Trophoblast cell (in vitro differentiated cells and primary cell): ENCODE data around the gene MICU1.

ENCODE experiments used
- DNase-seq, 2 donors: peaks; one replicate each; pipeline ENCODE4 v3.0.0-alpha.2; 2016
- H2AFZ ChIP-seq: 2 replicates; pipeline ENCODE4 v1.6.1; 2013; ENCODE audit warnings: low read length, moderate library complexity, mild to moderate bottlenecking; ENCODE audit not compliant: insufficient read depth, poor library complexity
- H2AK5ac ChIP-seq: 2 replicates; pipeline ENCODE4 v1.6.1; 2013; ENCODE audit warnings: mild to moderate bottlenecking, low read length
- H2BK120ac ChIP-seq: 2 replicates; pipeline ENCODE4 v1.6.1; 2013; ENCODE audit warnings: low read length, mild to moderate bottlenecking, moderate library complexity; ENCODE audit not compliant: insufficient read depth, poor library complexity
- H2BK12ac ChIP-seq: 2 replicates; pipeline ENCODE4 v1.6.1; 2013; ENCODE audit warnings: mild to moderate bottlenecking, low read length, moderate library complexity
- H2BK5ac ChIP-seq: 2 replicates; pipeline ENCODE4 v1.6.1; 2013; ENCODE audit warnings: low read length, low read depth, moderate library complexity, mild to moderate bottlenecking; ENCODE audit not compliant: poor library complexity
- H3K14ac ChIP-seq: 2 replicates; pipeline ENCODE4 v1.6.1; 2013; ENCODE audit warnings: mild to moderate bottlenecking, low read length
- H3K18ac ChIP-seq: 2 replicates; pipeline ENCODE4 v1.6.1; 2013; ENCODE audit warnings: mild to moderate bottlenecking, low read length
- H3K23ac ChIP-seq: 2 replicates; pipeline ENCODE4 v1.6.1; 2013; ENCODE audit warnings: low read length
- H3K27ac ChIP-seq: 2 replicates; pipeline ENCODE4 v1.5.1; 2013; ENCODE audit warnings: low read depth, mild to moderate bottlenecking, inconsistent platforms, low read length, moderate library complexity
- H3K27me3 ChIP-seq: 2 replicates; pipeline ENCODE4 v1.6.1; 2013; ENCODE audit warnings: inconsistent platforms, mild to moderate bottlenecking, low read length, moderate library complexity; ENCODE audit not compliant: insufficient read depth
- H3K36me3 ChIP-seq, 2 experiments: 1 replicate in 1 of 2; 2 replicates in 1 of 2; pipeline ENCODE4 v1.6.1; 2013; ENCODE audit warnings: low read length in 2 of 2, mild to moderate bottlenecking in 2 of 2, moderate library complexity in 1 of 2; ENCODE audit not compliant: insufficient read depth in 2 of 2, control insufficient read depth in 1 of 2
- H3K4ac ChIP-seq: 2 replicates; pipeline ENCODE4 v1.6.1; 2013; ENCODE audit warnings: low read depth, mild to moderate bottlenecking, low read length, moderate library complexity
- H3K4me1 ChIP-seq, 2 experiments: 1 replicate in 1 of 2; 2 replicates in 1 of 2; pipeline ENCODE4 v1.6.1; 2013; ENCODE audit warnings: low read length in 2 of 2, mild to moderate bottlenecking in 2 of 2, moderate library complexity in 1 of 2; ENCODE audit not compliant: insufficient read depth in 2 of 2, control insufficient read depth in 1 of 2
- H3K4me2 ChIP-seq: 2 replicates; pipeline ENCODE4 v1.6.1; 2013; ENCODE audit warnings: inconsistent platforms, mild to moderate bottlenecking, low read length, moderate library complexity
- H3K4me3 ChIP-seq: 2 replicates; pipeline ENCODE4 v1.5.1; 2013; ENCODE audit warnings: mild to moderate bottlenecking, low read depth, low read length, inconsistent platforms
- H3K79me1 ChIP-seq: one replicate; pipeline ENCODE4 v1.6.1; 2013; ENCODE audit warnings: low read length
- H3K79me2 ChIP-seq: 2 replicates; pipeline ENCODE4 v1.6.1; 2013; ENCODE audit warnings: low read length, mild to moderate bottlenecking; ENCODE audit not compliant: control insufficient read depth, insufficient read depth, poor library complexity
- H3K9ac ChIP-seq: 2 replicates; pipeline ENCODE4 v1.6.1; 2013; ENCODE audit warnings: mild to moderate bottlenecking, low read length
- H3K9me3 ChIP-seq: 2 replicates; pipeline ENCODE4 v1.6.1; 2013; ENCODE audit warnings: low read depth, mild to moderate bottlenecking, control low read depth, inconsistent platforms, low read length; ENCODE audit not compliant: insufficient read depth
- H4K12ac ChIP-seq: 2 replicates; pipeline ENCODE4 v1.6.1; 2013; ENCODE audit warnings: low read depth, mild to moderate bottlenecking, low read length, moderate library complexity
- H4K8ac ChIP-seq: 2 replicates; pipeline ENCODE4 v1.6.1; 2013; ENCODE audit warnings: low read depth, mild to moderate bottlenecking, low read length, moderate library complexity
- H4K91ac ChIP-seq: one replicate; pipeline ENCODE4 v1.6.1; 2013; ENCODE audit warnings: low read depth, mild to moderate bottlenecking, low read length, moderate library complexity
- WGBS: extraction: QIAGEN DNeasy Blood & Tissue Kit; methylation state at CpG from one replicate; pipeline ENCODE4 v1.1.7; 2013; ENCODE audit warnings: missing lambda C conversion rate; ENCODE audit not compliant: insufficient read length, insufficient coverage; ENCODE audit errors: extremely low coverage; 5-methylcytosine and 5-hydroxymethylcytosine counted together

MICU1 gene

GRCh38 chr10:72480861-72481260, 145.0 kb downstream of the MICU1 start:
- Histone ChIP-seq H3K14ac (no peak overlapping the region), H3K27ac (no peak overlapping the region), H2AK5ac (no peak overlapping the region), H3K4me3 (no peak overlapping the region), H3K79me2 (no peaks in the 10 kb centered on the region), H3K9ac (no peak overlapping the region), H2BK12ac (no peak overlapping the region), H2BK5ac (no peak overlapping the region), H2AFZ (no peak overlapping the region), H3K36me3 (peaks cover 2% of the 10 kb centered on the region in 2 experiments), H3K9me3 (peaks cover 1% of the 10 kb centered on the region), H3K4me2 (no peak overlapping the region), H4K12ac (no peak overlapping the region), H4K8ac (no peak overlapping the region), H3K79me1 (no peaks in the 10 kb centered on the region), H3K27me3 (no peaks in the 10 kb centered on the region), H3K18ac (no peak overlapping the region), H3K23ac (no peak overlapping the region), H4K91ac (no peak overlapping the region), H3K4me1 (no peaks in the 10 kb centered on the region), H2BK120ac (no peak overlapping the region), H3K4ac (no peak overlapping the region)
- no peak for DNase-seq
- WGBS = no CpG with 5 or more reads among the region's 2 CpGs

GRCh38 chr10:72477463-72477862, 148.4 kb downstream of the MICU1 start:
- no peak overlapping the region for H3K14ac ChIP-seq
- H3K4me1 ChIP-seq = no peaks in the 10 kb centered on the region
- no peak overlapping the region for H3K4me3 ChIP-seq
- no peak overlapping the region for H2AFZ ChIP-seq
- no peak overlapping the region for H2BK5ac ChIP-seq
- H3K23ac ChIP-seq = no peak overlapping the region
- no peak overlapping the region for H3K27ac ChIP-seq
- H3K27me3 ChIP-seq = no peaks in the 10 kb centered on the region
- no peak overlapping the region for H2AK5ac ChIP-seq
- H3K4ac ChIP-seq = no peak overlapping the region
- no peak overlapping the region for H3K4me2 ChIP-seq
- no peak overlapping the region for H2BK12ac ChIP-seq
- peaks cover 2 to 6% of the 10 kb centered on the region in 2 experiments for H3K36me3 ChIP-seq
- no peak overlapping the region for H3K18ac ChIP-seq
- no peak for DNase-seq
- no peak overlapping the region for H2BK120ac ChIP-seq
- peaks cover 1% of the 10 kb centered on the region for H3K9me3 ChIP-seq
- H3K79me2 ChIP-seq = no peaks in the 10 kb centered on the region
- no peaks in the 10 kb centered on the region for H3K79me1 ChIP-seq
- H4K12ac ChIP-seq = no peak overlapping the region
- H4K91ac ChIP-seq = no peak overlapping the region
- no peak overlapping the region for H3K9ac ChIP-seq
- H4K8ac ChIP-seq = no peak overlapping the region
- WGBS = no CpG with 5 or more reads among the region's 2 CpGs

GRCh38 chr10:72472306-72472705, 153.6 kb downstream of the MICU1 start:
- Histone ChIP-seq H3K4ac (no peak overlapping the region), H3K23ac (no peak overlapping the region), H3K14ac (no peak overlapping the region), H2AK5ac (no peak overlapping the region), H3K18ac (no peak overlapping the region), H3K4me3 (no peak overlapping the region), H3K9me3 (no peaks in the 10 kb centered on the region), H2BK12ac (no peak overlapping the region), H3K4me2 (no peak overlapping the region), H2AFZ (no peak overlapping the region), H3K4me1 (no peaks in the 10 kb centered on the region), H3K27me3 (no peaks in the 10 kb centered on the region), H3K79me2 (no peaks in the 10 kb centered on the region), H4K12ac (no peak overlapping the region), H3K36me3 (peaks cover 2 to 6% of the 10 kb centered on the region in 2 experiments), H4K8ac (no peak overlapping the region), H3K27ac (no peak overlapping the region), H2BK5ac (no peak overlapping the region), H4K91ac (no peak overlapping the region), H2BK120ac (no peak overlapping the region), H3K79me1 (no peaks in the 10 kb centered on the region), H3K9ac (no peak overlapping the region)
- DNase-seq = no peak
- no CpG with 5 or more reads among the region's 1 CpG for WGBS

- H3K79me1 ChIP-seq = no peaks in the 10 kb centered on the region
Measured at GRCh38 chr10:72470666-72471065, 155.2 kb downstream of the MICU1 start.

More at GRCh38 chr10:72470666-72471065, 155.2 kb downstream of the MICU1 start:
- Histone ChIP-seq H2AK5ac (no peak overlapping the region), H3K23ac (no peak overlapping the region), H3K4me2 (no peak overlapping the region), H3K27ac (no peak overlapping the region), H3K4me3 (no peak overlapping the region), H3K79me2 (no peaks in the 10 kb centered on the region), H4K8ac (no peak overlapping the region), H3K36me3 (peaks cover 0 to 4% of the 10 kb centered on the region in 2 experiments), H3K9ac (no peak overlapping the region), H2BK12ac (no peak overlapping the region), H2AFZ (no peak overlapping the region), H3K4me1 (no peaks in the 10 kb centered on the region), H3K18ac (no peak overlapping the region), H4K12ac (no peak overlapping the region), H3K9me3 (no peaks in the 10 kb centered on the region), H3K4ac (no peak overlapping the region), H2BK120ac (no peak overlapping the region), H3K14ac (no peak overlapping the region), H2BK5ac (no peak overlapping the region), H3K27me3 (no peaks in the 10 kb centered on the region), H4K91ac (no peak overlapping the region)
- DNase-seq = no peak
- WGBS = no CpG with 5 or more reads among the region's 1 CpG
